CD4-positive, alpha-beta memory T cell (primary cell): ENCODE results near the gene TPM4. TPM values are rescaled to one million over a fixed set of nuclear protein-coding genes. Genes with fewer than 3 reads are reported as not detected.

ENCODE experiments used
- polyA plus RNA-seq, 2 donors: library from polyadenylated mRNA; unstranded; fragments of 300-500 nt; fragmentation: Illumina TruSeq; gene quantifications; one replicate each; pipeline ENCODE4 v1.2.3, GENCODE V29; 2021
- total RNA-seq, 2 experiments: library from RNA; stranded (reverse); gene quantifications; one replicate each; pipeline ENCODE4 v1.2.3, GENCODE V29; 2021

TPM4 gene
- total and polyA plus RNA-seq, 4 experiments from 2014 or later, result 76.7 to 134 (median 95.8) TPM

Other genes with a start within 250 kb of the TPM4 start
- gene CYP4F2, start 178.4 kb upstream of the TPM4 start, total RNA-seq, result not detected
- gene CYP4F2, start 178.4 kb upstream of the TPM4 start, polyA plus RNA-seq, result not detected
- gene CYP4F11, start 142.0 kb upstream of the TPM4 start, total RNA-seq, result not detected
- not detected for gene CYP4F11, start 142.0 kb upstream of the TPM4 start, polyA plus RNA-seq
- gene OR10H4, start 127.5 kb upstream of the TPM4 start, total RNA-seq, result not detected
- gene OR10H4, start 127.5 kb upstream of the TPM4 start, polyA plus RNA-seq, result not detected
- gene RAB8A, start 35.4 kb downstream of the TPM4 start, total RNA-seq, result 10 to 100 TPM; 85.5 to 86.9 TPM
- 10 to 100 TPM; 83.9 to 96.8 TPM for gene RAB8A, start 35.4 kb downstream of the TPM4 start, polyA plus RNA-seq
- gene HSH2D, start 67.2 kb downstream of the TPM4 start, total RNA-seq, result 10 to 100 TPM; 17.8 to 18.8 TPM
- 10 to 100 TPM in 1 of 2 donors, 1 to 10 TPM in 1; 5.5 to 12.6 TPM for gene HSH2D, start 67.2 kb downstream of the TPM4 start, polyA plus RNA-seq
- gene CIB3, start 97.0 kb downstream of the TPM4 start, total RNA-seq, result not detected
- gene CIB3, start 97.0 kb downstream of the TPM4 start, polyA plus RNA-seq, result not detected
- gene FAM32A, start 108.9 kb downstream of the TPM4 start, total RNA-seq, result 10 to 100 TPM; 50.9 to 51.7 TPM
- 100 to 1,000 TPM; 113 to 128 TPM for gene FAM32A, start 108.9 kb downstream of the TPM4 start, polyA plus RNA-seq
- 100 to 1,000 TPM; 107 TPM for gene AP1M1, start 121.4 kb downstream of the TPM4 start, total RNA-seq
- gene AP1M1, start 121.4 kb downstream of the TPM4 start, polyA plus RNA-seq, result 100 to 1,000 TPM; 127 to 147 TPM
- 100 to 1,000 TPM; 425 to 437 TPM for gene KLF2, start 248.3 kb downstream of the TPM4 start, total RNA-seq
- 100 to 1,000 TPM; 120 to 300 TPM for gene KLF2, start 248.3 kb downstream of the TPM4 start, polyA plus RNA-seq